Fibroblast of peridontal ligament (primary cell): ENCODE measurements around the gene ARHGAP26.
A peak's percentile ranks its signal among the peaks of the same experiment; 100 is the strongest.
"Not testable (repeated sequence)": the region's sequence is repeated elsewhere in the genome, so short reads cannot be mapped to it uniquely, and the experiment has no call there.

Experiments used
- DNase-seq: peaks from one replicate; pipeline ENCODE4 v3.0.0-alpha.2; 2010; ENCODE audit errors: extremely low read depth

The ARHGAP26 gene

GRCh38 chr5:143084407-143084806, 314.2 kb downstream of the ARHGAP26 start:
- no peak for DNase-seq

DNA sequence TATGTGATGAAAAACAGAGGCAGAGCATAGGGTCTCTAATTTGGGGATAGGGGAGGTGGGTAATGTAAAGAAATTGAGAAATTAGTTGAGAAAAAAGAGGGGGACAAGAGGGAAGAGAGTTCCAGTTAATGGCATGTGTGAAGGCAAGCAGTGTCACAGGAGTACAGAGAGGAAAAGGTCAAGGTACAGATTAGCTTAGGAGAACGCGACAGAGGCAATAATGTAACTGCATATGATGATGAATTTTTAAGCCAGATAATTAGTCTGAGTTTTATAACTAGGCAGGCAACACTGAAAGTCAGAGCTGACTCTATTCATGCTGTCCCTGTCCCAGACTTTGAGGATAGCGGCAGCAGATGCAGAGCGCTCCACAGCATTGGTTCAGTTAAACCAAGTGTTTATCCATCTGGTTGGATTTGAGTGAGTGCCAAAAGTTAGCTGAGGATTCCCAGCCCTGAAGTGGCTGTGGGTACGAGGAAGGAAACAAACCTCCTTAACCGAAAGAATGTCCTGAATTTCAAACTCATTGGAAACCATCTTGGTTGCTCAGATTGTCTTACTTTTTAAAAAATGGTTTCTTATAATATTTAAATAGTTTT, 315.2 kb downstream of the ARHGAP26 start:
- no peak for DNase-seq

- DNase-seq, result no peak
Measured at GRCh38 chr5:143086546-143086907, 316.4 kb downstream of the ARHGAP26 start.

DNA sequence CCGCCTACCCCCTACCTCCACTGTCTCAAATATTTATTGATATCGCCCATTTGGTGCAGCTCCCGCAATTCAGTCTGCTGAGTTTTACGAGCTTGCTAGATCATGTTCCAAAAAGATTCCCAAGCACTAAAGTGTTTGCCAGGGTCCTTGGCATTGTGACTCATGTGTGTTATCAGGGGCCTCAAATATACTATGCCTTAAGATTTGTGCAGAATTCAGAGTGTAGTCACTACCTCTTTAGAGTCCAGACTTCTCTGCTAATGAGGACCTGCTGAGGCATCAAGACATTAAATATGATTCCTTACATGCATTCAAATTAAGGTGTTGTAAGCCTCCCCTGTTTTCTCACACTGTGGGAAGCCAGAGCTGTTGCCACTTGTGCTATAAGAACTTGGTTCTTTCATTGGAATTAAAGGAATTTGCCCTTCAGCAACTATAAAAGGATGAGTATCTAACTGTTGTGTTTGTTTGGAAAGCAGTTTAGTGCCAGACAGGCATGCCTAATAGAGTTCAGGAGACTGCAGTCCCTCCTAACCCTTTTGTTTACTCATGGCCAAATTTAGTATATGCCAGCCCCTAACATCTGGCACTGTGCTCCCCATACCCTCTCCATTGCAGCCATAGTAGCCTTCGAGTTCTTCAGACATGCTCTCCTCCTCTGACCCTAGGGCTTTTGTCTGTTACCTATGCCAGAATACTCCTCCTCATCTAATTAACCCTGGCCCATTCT, 316.9 kb downstream of the ARHGAP26 start:
- peak; percentile 34 for DNase-seq

DNA sequence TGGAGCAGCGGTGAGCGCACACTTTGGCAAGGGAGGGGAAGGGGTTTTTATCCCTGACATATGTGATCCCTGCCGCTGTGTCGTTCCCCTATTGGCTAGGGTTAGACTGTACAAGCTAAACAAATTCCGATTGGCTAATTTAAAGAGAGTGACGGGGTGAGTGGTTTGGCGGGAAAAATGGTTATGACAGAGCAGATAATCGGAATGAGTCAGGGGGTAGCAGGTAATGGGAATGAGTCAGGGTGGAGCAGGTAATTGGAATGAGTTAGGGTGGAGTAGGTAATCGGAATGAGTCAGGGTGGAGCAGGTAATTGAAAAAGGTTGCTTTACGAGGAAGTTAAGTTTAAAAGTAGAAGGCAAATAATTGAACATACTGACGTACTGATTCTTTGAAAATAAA, 318.5 kb downstream of the ARHGAP26 start:
- not testable (repeated sequence) for DNase-seq

GRCh38 chr5:143090044-143090443, 319.9 kb downstream of the ARHGAP26 start:
- not testable (repeated sequence) for DNase-seq

DNA sequence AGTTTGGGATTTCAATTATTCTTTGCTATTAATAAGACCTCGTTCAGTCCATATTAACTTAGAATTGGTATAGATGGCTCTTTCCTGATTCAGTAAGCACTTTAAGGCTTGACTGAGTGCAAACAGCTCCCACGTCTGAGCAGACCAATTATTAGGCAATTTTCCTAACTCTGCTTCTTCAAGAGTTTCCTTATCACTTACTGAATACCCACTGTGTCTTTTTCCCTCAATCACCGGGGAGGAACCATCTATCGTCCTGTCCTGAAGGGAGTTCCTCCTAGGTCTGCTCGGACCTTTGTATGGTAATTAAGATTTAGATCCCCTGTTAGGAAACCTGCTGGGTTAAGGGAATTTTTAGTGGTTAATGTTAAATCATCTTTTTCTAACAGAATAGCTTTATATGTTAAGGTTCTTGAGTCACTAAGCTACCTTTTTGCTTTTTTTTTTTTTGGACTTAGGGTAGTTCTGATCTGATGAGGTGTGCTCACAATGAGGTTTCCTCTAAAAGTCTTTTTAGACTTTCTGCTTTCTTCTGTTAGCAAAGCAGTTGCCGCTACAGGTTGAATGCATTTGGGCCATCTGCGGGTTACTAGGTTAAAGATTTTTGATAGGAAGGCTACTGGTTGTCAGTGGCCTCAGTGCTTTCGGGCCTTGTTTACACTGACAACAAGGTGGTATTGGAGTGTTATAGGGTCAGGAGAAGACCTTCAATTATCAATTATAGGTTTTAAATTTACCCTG, 322.7 kb downstream of the ARHGAP26 start:
- DNase-seq, result not testable (repeated sequence)

GRCh38 chr5:143093452-143094086, 323.4 kb downstream of the ARHGAP26 start:
- no peak for DNase-seq

DNA sequence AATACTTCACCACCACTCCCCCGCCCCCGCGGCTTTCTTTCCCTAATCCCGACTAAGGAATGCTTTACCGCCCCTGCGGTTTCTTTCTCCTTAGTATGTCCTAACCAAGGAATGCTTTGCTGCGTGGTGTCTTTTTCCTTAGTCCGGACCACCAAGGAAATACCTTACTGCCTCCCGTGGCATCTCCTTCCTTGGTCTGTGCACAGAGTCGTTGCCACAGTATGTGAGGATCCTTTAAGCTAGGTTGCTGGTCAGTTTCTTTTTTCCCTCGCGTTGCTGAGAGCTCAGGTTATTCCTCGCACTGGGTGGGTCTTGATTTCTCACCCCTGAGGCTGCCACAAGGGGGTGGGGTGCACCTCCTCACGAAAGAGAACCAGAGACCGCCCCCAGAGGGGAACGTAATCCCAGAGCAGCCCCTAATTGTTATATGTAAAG, 323.9 kb downstream of the ARHGAP26 start:
- DNase-seq, result peak; percentile 52

- not testable (repeated sequence) for DNase-seq
Measured at GRCh38 chr5:143094608-143095007, 324.4 kb downstream of the ARHGAP26 start.

DNA sequence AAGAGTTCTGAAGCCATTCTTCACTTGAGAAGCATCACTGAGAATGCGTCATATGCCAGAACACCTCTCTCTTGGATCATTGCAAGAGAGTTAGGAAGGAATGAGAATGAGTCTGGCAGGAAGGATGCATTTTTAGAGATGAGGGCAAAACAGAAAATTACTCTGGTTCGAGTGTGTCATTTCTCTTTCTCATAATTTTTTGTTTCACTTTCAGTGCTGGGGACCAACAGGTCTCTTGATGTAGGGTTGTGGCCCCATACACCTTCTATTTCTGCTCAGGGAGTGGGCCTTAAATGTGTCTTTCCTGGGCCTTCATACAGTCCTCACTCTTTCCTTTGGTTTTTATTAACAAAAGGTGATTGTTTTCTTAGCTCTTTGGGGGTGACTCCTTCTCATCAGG, 330.9 kb downstream of the ARHGAP26 start:
- no peak for DNase-seq

GRCh38 chr5:143101725-143102386, 331.7 kb downstream of the ARHGAP26 start:
- DNase-seq, result no peak

DNA sequence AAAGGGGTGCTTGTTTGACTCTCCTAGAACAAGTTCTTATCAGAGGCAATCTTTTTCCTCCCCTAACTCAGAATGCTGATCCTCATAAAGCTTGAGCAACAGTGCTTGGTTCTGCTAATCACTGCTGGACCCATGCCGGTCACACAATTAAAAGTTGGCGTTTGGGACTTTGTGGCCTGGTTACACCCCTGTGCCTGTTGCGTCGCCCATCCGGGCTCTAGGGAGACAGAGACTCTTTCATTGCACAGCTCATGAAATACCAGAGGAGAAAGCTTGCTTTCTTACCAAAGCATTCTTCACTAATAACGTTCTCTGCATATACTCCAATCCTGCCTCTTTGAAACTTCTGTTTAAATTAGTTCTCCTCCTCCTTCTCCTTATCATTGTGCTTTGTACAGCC, 332.2 kb downstream of the ARHGAP26 start:
- peak; percentile 40 for DNase-seq

GRCh38 chr5:143105216-143105905, 335.2 kb downstream of the ARHGAP26 start:
- DNase-seq, result no peak

DNA sequence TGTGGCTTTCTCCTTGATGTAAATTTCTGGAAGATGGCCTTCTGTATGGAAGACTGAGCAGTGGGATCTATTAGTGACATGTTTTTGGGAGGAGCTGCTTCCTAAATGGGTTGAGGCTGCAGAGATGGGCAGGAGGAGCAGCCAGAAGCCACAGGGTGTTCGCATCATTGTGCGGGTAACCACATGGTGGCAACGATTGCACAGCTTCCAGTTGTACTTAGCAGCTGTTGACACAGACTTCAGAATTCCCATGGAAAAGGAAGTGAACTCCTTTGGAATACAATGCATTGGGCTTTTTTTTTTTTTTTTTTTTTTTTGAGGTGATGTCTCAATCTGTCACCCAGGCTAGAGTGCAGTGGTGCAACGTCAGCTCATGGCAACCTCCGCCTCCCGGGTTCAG, 336.0 kb downstream of the ARHGAP26 start:
- DNase-seq, result peak; percentile 85

DNA sequence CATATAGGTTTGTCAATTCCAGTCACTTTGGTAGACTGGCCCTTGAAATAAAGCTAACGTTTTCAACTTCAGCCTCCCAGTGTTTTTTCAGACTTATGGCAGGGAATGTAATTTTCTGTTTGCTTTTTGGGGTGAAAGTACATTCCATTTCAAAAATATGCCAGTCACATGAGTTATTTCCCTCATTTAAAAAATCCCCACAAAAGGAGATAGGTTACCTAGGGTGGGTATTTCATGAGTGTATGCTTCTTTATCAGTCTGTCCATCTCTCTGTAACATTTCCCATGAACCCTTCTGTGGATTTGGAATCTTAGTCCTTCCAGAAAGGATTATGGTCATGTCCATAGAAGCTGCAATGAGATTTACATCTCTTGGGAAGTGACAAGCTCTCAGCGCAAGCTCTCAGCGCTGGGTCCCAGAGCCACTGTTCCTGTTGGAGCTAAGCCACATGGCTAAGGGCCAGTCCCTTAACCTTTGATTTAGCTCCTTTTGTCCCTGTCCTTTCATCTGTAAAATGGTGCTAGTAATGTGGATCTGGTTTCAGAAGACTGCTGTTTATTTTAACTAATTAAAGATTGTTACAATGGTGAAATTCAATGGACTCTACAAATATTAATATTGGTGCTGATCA, 338.4 kb downstream of the ARHGAP26 start:
- no peak for DNase-seq

DNA sequence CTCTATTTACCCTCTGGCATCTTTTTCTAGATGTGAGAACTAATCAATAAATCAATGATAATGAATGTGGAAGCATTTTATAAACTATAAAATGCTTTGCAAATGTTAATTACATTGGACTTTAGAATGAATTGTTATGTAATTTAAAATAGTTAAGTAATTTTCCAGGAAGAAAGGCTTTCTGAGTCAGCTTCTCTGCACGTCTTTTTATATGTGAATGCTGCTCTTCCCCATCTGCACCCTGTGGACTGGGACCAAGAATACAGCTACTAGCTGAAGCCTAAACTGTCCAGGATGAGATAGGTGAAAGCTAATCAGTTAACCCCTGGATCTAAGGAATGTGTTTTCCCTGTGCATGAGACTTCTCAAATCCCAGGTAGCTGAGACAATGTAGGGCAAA, 340.4 kb downstream of the ARHGAP26 start:
- DNase-seq, result peak; percentile 25

DNA sequence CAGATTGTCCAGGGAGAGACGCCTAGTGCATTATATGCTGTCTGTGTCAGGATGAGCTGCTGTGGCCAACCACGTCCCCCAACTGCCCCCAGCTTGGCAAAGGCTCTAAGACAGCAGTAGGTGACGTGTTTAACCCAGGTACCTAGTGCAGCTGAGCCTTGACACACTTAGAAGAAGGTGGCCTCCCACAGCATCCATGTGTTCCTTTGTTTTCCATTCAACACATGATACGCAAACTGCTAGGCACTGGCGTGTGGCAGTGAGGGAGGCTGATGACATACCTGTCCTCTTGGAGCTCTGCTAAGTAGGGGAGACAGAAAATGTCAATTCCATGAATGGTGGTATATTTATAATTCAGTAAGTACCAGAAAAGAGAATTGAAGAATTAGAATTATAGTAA, 341.6 kb downstream of the ARHGAP26 start:
- no peak for DNase-seq

DNA sequence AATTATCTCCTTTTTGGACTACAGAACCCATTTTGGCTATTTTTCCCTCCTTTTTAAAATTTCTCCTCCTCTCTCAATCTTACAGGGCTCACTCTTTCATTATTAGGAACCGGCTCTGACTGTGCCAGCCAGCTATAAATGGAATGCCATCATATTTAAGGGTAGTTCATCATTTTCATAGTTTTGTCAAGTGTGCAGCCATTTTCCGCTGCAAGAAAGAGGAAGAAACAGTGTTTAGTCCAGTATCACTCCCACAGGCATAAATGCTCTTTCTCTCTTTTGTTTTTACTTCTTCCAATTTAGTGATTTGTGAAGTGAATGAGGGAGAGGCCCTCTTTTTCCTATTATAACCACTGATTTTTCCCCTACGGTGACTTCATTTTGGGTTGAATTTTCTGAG, 343.3 kb downstream of the ARHGAP26 start:
- DNase-seq, result no peak

- no peak for DNase-seq
Measured at GRCh38 chr5:143114481-143114880, 344.3 kb downstream of the ARHGAP26 start.

DNA sequence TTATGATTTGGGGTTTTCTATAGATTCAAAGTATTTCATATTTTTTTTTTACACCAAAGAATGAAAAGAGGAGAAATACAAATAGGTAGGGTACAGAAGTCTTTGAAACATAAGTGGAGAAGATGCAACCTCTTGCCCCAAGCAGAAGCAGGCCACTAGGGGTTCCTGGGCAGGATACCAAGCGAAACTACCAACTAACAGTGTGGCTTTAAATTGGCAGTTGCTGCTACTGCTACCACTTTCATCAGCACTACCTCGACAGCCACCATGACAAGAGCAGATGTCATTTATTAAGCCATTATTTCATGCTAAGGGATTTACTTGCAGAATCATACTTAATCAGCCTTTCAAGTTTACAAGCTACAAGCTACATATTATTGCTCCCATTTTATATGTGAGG, 345.2 kb downstream of the ARHGAP26 start:
- no peak for DNase-seq
